Measurements from ENCODE around the gene PLPPR3. TPM values are rescaled to one million over a fixed set of nuclear protein-coding genes. Genes with fewer than 3 reads are reported as not detected.

PLPPR3 gene, protein sequence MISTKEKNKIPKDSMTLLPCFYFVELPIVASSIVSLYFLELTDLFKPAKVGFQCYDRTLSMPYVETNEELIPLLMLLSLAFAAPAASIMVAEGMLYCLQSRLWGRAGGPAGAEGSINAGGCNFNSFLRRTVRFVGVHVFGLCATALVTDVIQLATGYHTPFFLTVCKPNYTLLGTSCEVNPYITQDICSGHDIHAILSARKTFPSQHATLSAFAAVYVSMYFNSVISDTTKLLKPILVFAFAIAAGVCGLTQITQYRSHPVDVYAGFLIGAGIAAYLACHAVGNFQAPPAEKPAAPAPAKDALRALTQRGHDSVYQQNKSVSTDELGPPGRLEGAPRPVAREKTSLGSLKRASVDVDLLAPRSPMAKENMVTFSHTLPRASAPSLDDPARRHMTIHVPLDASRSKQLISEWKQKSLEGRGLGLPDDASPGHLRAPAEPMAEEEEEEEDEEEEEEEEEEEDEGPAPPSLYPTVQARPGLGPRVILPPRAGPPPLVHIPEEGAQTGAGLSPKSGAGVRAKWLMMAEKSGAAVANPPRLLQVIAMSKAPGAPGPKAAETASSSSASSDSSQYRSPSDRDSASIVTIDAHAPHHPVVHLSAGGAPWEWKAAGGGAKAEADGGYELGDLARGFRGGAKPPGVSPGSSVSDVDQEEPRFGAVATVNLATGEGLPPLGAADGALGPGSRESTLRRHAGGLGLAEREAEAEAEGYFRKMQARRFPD
- total RNA-seq = not detected

DNA sequence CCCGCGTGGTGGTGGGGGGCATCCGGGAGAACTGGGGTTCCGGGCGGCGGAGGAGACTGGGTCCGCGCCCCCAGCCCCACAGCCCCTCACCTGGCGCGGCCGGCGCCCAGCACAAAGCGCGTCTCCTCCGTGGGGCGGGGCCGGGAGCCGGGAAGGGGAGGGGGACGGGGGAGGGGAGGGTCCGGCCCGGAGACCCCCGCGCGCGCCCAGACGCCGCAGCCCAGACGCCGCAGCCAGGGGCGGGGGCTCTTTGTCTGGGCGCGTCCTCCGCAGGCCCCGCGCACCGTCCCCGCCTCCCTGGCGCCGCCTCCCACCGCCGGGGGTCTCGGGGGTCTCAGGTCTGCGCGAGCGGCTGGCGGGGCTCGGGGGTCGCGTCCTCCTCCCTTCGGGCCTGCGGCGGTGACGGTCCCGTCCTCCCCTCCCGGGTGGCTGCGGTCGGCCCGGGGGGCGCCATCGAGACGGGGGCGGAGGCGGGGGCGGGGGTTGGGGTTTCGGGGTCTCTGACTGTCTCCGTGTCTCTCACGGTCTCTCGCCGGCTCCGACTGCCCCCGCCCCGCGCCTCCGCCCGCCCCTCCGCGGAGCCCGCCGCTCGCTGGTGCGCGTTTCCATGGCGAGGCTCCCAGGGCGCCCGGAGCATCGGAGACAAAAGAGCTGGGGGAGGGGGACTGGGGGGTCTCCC, at the start of gene PLPPR3:
PLPPR3 (minus strand) TSS at position 131 of the 679 bp plus-strand sequence. CDS start 396 bp downstream, outside the sequence.
- DNase-seq = no peak

DNA sequence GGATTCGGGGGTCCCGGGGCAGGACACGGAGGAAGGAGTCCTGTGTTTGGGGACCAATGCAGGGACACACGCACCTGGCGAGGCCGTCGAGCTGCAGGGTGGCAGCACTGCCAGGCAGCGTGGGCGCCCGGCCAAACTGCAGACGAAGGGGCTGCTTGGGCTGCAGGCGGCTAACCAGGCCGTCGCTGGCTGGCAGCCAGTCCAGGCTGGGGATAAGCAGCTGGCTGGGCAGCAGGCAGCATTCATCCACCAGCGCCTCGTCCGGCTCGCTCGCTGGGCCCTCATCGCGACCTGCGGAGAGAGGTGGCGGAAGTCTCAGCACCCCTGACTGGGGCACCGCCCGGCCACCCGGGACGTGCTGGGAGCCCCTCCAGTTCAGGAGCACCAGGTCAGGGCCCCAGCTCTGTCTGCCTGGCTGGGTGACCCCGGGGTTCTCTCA, 49.2 kb upstream of the PLPPR3 start:
- no peak for DNase-seq

DNA sequence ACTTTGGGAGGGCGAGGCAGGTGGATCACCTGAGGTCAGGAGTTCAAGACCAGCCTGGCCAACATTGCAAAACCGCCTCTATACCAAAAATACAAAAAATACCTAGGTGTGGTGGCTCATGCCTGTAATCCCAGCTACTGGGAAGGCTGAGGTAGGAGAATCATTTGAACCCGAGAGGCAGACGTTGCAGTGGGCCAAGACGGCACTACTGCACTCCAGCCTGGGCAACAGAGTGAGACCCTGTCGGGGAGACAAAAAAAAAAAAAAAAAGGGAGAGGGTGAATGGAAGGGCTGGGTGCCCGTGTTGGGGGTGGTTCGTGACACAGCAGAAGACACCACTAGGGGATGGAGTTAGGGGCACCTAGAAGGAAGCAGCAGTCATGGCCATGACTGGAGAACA, 48.6 kb upstream of the PLPPR3 start:
- DNase-seq = no peak

- no peak for DNase-seq
Observed at GRCh38 chr19:869245-870177, 47.8 kb upstream of the PLPPR3 start.

- DNase-seq = no peak
Observed at GRCh38 chr19:868458-869244, 46.9 kb upstream of the PLPPR3 start.

- DNase-seq = no peak
Observed at GRCh38 chr19:867855-868457, 46.2 kb upstream of the PLPPR3 start.

DNA sequence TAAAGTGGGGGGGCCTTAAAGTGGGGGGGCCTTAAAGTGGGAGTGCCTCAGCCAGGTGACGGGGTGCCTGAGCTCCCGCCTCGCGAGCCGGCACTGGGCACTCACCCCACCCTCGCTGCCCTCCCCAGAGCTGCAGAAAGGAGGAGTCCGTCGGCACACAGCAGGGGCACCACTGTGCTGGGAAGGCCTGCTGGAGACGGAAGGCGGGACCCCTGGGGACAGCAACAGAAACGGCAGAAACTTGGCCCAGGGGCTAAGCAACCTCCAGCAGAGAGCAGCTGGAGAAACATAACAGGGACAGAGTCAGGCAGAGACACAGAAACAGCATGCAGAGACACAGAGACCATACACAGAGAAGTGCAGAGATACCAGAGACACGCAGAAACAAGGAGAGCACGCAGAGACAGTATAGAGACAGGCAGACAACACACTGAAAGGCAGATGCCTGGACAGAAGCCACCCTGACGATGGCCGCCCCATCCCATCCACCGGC, 45.6 kb upstream of the PLPPR3 start:
- no peak for DNase-seq

GRCh38 chr19:866769-867300, 45.1 kb upstream of the PLPPR3 start:
- no peak for DNase-seq

- DNase-seq = no peak
Observed at GRCh38 chr19:863315-863620, 41.5 kb upstream of the PLPPR3 start.

DNA sequence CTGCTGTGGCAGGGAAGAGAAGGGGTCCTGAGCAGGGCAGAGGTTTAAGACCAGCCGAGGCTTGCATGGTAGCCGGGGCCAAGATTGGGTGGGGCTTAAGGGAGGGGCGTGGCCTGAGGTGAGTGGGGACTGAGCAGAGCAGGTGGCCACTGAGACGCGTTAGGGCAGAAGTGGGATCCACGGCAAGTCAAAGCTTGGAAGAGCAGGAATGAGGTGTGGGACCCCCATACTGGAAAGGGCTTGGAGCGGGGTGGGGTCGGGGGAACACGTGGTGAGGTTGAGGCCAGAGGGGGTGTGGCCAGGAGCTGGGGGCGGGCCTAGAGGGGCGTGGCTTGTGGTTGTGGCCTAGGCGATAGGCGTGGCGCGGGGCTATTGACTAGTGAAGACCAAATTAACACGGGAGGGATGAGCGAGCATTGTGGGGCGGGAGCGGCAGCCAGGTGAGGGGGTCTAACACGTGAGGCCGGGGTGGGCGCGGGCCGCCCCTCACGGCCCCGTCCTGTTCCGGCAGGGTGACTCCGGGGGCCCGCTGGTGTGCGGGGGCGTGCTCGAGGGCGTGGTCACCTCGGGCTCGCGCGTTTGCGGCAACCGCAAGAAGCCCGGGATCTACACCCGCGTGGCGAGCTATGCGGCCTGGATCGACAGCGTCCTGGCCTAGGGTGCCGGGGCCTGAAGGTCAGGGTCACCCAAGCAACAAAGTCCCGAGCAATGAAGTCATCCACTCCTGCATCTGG, 41.0 kb upstream of the PLPPR3 start:
- peak; percentile 70 for DNase-seq

DNA sequence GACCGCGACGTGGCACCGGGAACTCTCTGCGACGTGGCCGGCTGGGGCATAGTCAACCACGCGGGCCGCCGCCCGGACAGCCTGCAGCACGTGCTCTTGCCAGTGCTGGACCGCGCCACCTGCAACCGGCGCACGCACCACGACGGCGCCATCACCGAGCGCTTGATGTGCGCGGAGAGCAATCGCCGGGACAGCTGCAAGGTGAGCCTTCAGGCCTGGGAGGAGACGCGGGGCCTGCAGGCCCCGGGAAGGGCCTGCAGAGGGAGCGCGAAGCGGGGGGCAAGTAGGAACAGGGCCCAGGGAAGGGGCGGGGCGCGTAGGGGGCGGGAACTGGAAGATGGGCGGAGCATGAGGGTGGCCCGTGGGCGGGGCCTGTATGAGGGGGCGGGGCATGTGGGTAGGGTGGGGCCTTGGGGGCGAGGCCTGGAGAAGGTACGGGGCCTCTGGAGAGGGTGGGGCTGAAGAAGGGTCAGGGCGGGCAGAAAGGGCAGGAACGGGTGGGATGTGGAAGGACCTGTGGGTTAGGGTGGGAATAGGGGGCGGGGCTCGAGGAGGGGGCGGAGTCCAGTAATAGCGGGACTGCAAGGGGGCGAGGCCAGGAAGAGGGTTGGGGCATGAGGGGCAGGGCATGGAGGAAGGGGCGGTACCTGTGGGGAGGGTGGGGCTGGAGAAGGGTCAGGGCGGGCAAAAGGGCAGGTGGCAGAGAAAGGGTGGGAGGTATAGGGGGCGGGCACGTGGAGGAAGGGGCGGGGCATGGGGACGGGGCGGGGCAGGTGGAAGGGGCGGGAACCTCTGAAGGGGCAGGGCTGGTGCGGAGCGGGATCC, 40.2 kb upstream of the PLPPR3 start:
- DNase-seq = peak; percentile 62

- no peak for DNase-seq
Observed at GRCh38 chr19:861141-861755, 39.5 kb upstream of the PLPPR3 start.

DNA sequence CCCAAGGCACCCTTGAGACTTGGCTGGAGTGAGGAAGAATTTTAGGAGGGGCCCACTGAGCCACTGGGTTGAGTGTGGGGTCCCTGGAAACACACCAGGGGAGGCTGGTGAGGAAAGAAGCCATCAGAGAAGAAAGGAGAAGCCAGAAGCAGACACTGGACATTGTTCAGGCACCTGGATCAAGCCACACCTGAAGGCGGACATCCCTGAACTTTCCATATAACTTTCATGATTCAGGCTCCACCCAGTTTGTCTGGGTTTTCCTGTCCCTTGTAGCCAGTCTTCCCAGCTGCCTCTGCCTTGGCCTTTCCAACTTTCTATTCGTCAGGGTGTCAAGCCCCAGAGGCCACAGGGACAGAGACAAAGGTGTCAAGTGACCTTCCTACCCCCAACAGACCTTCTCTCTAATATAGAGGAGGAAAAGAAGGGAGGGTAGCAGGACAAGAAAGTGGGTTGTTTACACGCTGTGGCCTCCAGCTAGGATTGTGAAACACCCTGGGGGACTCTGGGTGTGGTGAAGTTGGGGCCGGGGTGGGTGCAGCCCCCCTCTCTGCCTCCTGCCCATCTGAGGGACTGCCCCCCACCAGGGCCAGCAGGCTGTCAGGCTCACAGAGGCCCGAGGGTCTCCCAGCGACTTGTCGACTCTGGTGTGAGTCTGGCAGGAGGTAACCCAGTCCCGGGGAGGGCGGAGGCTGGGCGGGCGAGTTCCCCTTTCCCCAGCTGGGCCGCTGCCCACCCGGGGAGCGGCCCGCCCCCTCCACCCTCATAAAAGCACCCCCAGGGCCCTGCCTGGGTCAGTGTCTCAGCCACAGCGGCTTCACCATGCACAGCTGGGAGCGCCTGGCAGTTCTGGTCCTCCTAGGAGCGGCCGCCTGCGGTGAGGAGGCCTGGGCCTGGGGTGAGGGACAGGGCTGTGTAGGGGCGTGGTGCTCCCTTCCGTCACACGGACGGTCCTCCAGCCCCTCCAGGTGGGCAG, 37.4 kb upstream of the PLPPR3 start, which contains the start of gene CFD:
CFD (plus strand) TSS at position 797 of the 976 bp plus-strand sequence; CDS start at position 823, 26 bp downstream.
- DNase-seq = no peak

- DNase-seq = no peak
Observed at GRCh38 chr19:858284-858683, 36.5 kb upstream of the PLPPR3 start.

DNA sequence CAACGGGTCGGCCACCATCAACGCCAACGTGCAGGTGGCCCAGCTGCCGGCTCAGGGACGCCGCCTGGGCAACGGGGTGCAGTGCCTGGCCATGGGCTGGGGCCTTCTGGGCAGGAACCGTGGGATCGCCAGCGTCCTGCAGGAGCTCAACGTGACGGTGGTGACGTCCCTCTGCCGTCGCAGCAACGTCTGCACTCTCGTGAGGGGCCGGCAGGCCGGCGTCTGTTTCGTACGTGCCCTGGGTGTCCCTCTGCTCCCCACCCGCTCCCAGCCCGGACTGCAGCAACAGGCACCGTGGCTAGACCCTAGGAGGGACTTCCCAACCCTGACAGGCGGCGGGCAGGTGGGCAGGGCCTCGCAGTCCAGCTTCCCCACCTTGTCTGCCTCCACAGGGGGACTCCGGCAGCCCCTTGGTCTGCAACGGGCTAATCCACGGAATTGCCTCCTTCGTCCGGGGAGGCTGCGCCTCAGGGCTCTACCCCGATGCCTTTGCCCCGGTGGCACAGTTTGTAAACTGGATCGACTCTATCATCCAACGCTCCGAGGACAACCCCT, 33.9 kb upstream of the PLPPR3 start:
- DNase-seq = no peak

- DNase-seq = no peak
Observed at GRCh38 chr19:855142-855541, 33.4 kb upstream of the PLPPR3 start.

DNA sequence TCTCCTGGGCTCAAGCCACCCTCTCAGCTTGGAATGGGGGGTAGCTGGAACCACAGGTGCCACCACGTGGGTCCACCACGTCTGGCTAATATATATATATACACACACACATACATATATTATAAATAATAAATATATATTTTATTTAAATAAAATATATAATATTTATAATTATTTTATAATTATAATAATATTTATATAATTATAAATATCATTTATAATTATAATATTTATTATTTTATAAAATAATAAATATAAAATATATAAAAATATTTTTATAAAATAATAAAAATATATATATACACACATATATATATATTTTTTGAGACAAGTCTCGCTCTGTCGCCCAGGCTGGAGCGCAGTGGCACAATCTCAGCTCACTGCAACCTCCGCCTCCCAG, 32.8 kb upstream of the PLPPR3 start:
- DNase-seq = no peak

All from effector CD4-positive, alpha-beta T cell (primary cell).